OCI-LY3 (cell line): ENCODE measurements around the gene ARR3.
"Not testable (repeated sequence)": the region's sequence is repeated elsewhere in the genome, so short reads cannot be mapped to it uniquely, and the experiment has no call there.

Experiments
- H2AFZ ChIP-seq: fragments of 200-600, 300-600 bp; shearing (Covaris generic); 2 replicates; pipeline ENCODE4 v1.6.0; 2014; ENCODE audit warnings: antibody characterized with exemption, low read depth, low read length
- H3K27ac ChIP-seq: fragments of 200-600, 300-600 bp; sonication (generic); 2 replicates; pipeline ENCODE4 v1.5.1; 2014; ENCODE audit warnings: mild to moderate bottlenecking, low read length, moderate library complexity, mixed read lengths
- H3K27me3 ChIP-seq: fragments of 200-600, 300-600 bp; sonication (generic); 2 replicates; pipeline ENCODE4 v1.6.1; 2014; ENCODE audit warnings: low read depth, low read length, mixed read lengths
- H3K36me3 ChIP-seq: fragments of 200-600, 300-600 bp; sonication (generic); replicated peaks from 2 replicates; pipeline ENCODE3; 2014; ENCODE audit warnings: low read depth, low read length, mixed read lengths
- H3K4me1 ChIP-seq: fragments of 300-600, 200-600 bp; sonication (generic); 2 replicates; pipeline ENCODE4 v1.6.1; 2014; ENCODE audit warnings: low read length, mixed read lengths
- H3K4me2 ChIP-seq: fragments of 200-600, 300-600 bp; sonication (generic); 2 replicates; pipeline ENCODE4 v1.6.1; 2014; ENCODE audit warnings: low read length, mixed read lengths
- H3K4me3 ChIP-seq: fragments of 300-600, 200-600 bp; sonication (generic); 2 replicates; pipeline ENCODE4 v1.5.1; 2014; ENCODE audit warnings: antibody characterized with exemption, mild to moderate bottlenecking, low read length, moderate library complexity
- H3K79me2 ChIP-seq: fragments of 300-600, 200-600 bp; shearing (Covaris generic); 2 replicates; pipeline ENCODE4 v1.6.1; 2014; ENCODE audit warnings: mild to moderate bottlenecking, low read length, mixed read lengths
- H3K9ac ChIP-seq: fragments of 300-600, 200-600 bp; shearing (Covaris generic); 2 replicates; pipeline ENCODE4 v1.6.0; 2014; ENCODE audit warnings: mild to moderate bottlenecking, low read length, moderate library complexity
- H3K9me3 ChIP-seq: fragments of 200-600, 300-600 bp; shearing (Covaris generic); 2 replicates; pipeline ENCODE4 v1.6.1; 2014; ENCODE audit warnings: low read length, mixed read lengths; ENCODE audit not compliant: insufficient read depth
- H4K20me1 ChIP-seq: fragments of 200-600, 300-600 bp; sonication (generic); 2 replicates; pipeline ENCODE4 v1.6.1; 2016; ENCODE audit warnings: low read length, mixed read lengths; ENCODE audit not compliant: insufficient read depth
- EZH2phosphoT487 ChIP-seq: fragments of 200-600 bp; shearing (Covaris generic); IDR thresholded peaks from 2 replicates; pipeline ENCODE4 v1.6.1; 2018; ENCODE audit warnings: antibody characterized with exemption, mixed run types, low read depth
- TF ChIP-seq, protein P1 (sequence below): fragments of 200-600, 300-600 bp; sonication (generic); IDR thresholded peaks from 2 replicates; pipeline ENCODE4 v1.5.1; 2014; ENCODE audit warnings: antibody characterized with exemption, low read length, low read depth

Gene ARR3

GRCh38 chrX:70231666-70232065 is 36.5 kb upstream of the ARR3 start:
- Histone ChIP-seq H2AFZ (no peak overlapping the region), H4K20me1 (no peaks in the 10 kb centered on the region), H3K4me2 (no peak overlapping the region), H3K27ac (no peak overlapping the region), H3K79me2 (no peaks in the 10 kb centered on the region), H3K4me1 (no peaks in the 10 kb centered on the region), H3K9me3 (no peaks in the 10 kb centered on the region), H3K4me3 (no peak overlapping the region), H3K9ac (no peak overlapping the region), H3K27me3 (no peaks in the 10 kb centered on the region), H3K36me3 (no peaks in the 10 kb centered on the region)
- TF ChIP-seq EZH2phosphoT487, result no peak

GRCh38 chrX:70234355-70234754 is 33.8 kb upstream of the ARR3 start, which contains the start of gene AWAT1:
Gene AWAT1 (plus strand): TSS chrX:70234655. CDS start chrX:70234696, 41 bp downstream.
- H4K20me1 ChIP-seq, result no peaks in the 10 kb centered on the region

DNA sequence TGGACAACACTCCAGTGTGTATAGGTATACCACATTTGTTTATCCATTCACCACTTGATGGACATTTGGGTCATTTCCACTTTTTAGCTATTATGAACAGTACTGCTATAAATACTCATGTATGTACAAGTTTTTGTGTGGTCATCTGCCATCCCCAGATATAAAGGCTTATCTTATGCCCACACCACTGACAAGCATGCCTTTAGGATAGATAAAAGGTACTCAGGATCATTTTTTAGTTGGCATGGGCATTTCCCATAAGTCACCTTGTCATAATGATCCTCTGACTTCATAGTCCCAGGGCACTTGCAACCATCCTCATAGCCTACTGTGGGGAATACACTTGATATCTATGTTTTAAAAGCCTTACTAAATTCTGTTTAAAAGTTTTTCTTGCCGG is 27.4 kb upstream of the ARR3 start:
- Histone ChIP-seq H2AFZ (no peak overlapping the region), H3K36me3 (no peaks in the 10 kb centered on the region), H3K4me2 (no peak overlapping the region), H3K4me3 (no peak overlapping the region), H3K79me2 (no peaks in the 10 kb centered on the region), H3K27me3 (no peaks in the 10 kb centered on the region), H3K9ac (no peak overlapping the region), H3K27ac (no peak overlapping the region), H3K9me3 (no peaks in the 10 kb centered on the region), H3K4me1 (no peaks in the 10 kb centered on the region), H4K20me1 (no peaks in the 10 kb centered on the region)
- TF ChIP-seq, protein P1, sequence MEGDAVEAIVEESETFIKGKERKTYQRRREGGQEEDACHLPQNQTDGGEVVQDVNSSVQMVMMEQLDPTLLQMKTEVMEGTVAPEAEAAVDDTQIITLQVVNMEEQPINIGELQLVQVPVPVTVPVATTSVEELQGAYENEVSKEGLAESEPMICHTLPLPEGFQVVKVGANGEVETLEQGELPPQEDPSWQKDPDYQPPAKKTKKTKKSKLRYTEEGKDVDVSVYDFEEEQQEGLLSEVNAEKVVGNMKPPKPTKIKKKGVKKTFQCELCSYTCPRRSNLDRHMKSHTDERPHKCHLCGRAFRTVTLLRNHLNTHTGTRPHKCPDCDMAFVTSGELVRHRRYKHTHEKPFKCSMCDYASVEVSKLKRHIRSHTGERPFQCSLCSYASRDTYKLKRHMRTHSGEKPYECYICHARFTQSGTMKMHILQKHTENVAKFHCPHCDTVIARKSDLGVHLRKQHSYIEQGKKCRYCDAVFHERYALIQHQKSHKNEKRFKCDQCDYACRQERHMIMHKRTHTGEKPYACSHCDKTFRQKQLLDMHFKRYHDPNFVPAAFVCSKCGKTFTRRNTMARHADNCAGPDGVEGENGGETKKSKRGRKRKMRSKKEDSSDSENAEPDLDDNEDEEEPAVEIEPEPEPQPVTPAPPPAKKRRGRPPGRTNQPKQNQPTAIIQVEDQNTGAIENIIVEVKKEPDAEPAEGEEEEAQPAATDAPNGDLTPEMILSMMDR, result no peak
- no peak for TF ChIP-seq EZH2phosphoT487

More at GRCh38 chrX:70234355-70234754, 33.8 kb upstream of the ARR3 start, which contains the start of gene AWAT1:
- TF ChIP-seq, protein P1, result no peak
- no peak for TF ChIP-seq EZH2phosphoT487
- Histone ChIP-seq H3K36me3 (no peaks in the 10 kb centered on the region), H3K4me2 (no peak within 1 kb of the TSS), H3K4me3 (no peak within 1 kb of the TSS), H3K27me3 (no peaks in the 10 kb centered on the region), H3K79me2 (no peaks in the 10 kb centered on the region), H3K4me1 (no peaks in the 10 kb centered on the region), H3K9me3 (no peaks in the 10 kb centered on the region), H3K27ac (no peak within 1 kb of the TSS), H3K9ac (no peak within 1 kb of the TSS), H2AFZ (no peak within 1 kb of the TSS)

GRCh38 chrX:70241501-70241900 is 26.6 kb upstream of the ARR3 start:
- no peak overlapping the region for H3K27ac ChIP-seq
- H4K20me1 ChIP-seq, result no peaks in the 10 kb centered on the region
- no peaks in the 10 kb centered on the region for H3K79me2 ChIP-seq
- H3K4me3 ChIP-seq, result no peak overlapping the region
- no peaks in the 10 kb centered on the region for H3K9me3 ChIP-seq
- H3K9ac ChIP-seq, result no peak overlapping the region
- TF ChIP-seq, protein P1, result no peak
- no peak for TF ChIP-seq EZH2phosphoT487
- no peaks in the 10 kb centered on the region for H3K27me3 ChIP-seq
- no peaks in the 10 kb centered on the region for H3K36me3 ChIP-seq
- no peaks in the 10 kb centered on the region for H3K4me1 ChIP-seq
- no peak overlapping the region for H2AFZ ChIP-seq
- H3K4me2 ChIP-seq, result no peak overlapping the region

GRCh38 chrX:70243601-70244000 is 24.5 kb upstream of the ARR3 start:
- H3K4me3 ChIP-seq, H3K36me3 ChIP-seq, H3K79me2 ChIP-seq, H3K4me2 ChIP-seq, H3K9ac ChIP-seq, H3K9me3 ChIP-seq, H3K27ac ChIP-seq, H2AFZ ChIP-seq, H4K20me1 ChIP-seq, H3K4me1 ChIP-seq, H3K27me3 ChIP-seq: not testable (repeated sequence)
